Measurements from ENCODE around the gene ANKRD2.
A peak's percentile ranks its signal among the peaks of the same experiment; 100 is the strongest.
"Not testable (repeated sequence)": the region's sequence is repeated elsewhere in the genome, so short reads cannot be mapped to it uniquely, and the experiment has no call there.

The ANKRD2 gene

GRCh38 chr10:97549587-97550322 lies 22.8 kb upstream of the ANKRD2 start:
- CTCF ChIA-PET = interaction anchor here (1.1 to 10.3 kb wide), 4 partner anchors 12 to 86 kb away, joined by 3 to 188 read pairs (median 154); partner anchors contain the start of gene ANKRD2
- TF ChIP-seq, protein P1, sequence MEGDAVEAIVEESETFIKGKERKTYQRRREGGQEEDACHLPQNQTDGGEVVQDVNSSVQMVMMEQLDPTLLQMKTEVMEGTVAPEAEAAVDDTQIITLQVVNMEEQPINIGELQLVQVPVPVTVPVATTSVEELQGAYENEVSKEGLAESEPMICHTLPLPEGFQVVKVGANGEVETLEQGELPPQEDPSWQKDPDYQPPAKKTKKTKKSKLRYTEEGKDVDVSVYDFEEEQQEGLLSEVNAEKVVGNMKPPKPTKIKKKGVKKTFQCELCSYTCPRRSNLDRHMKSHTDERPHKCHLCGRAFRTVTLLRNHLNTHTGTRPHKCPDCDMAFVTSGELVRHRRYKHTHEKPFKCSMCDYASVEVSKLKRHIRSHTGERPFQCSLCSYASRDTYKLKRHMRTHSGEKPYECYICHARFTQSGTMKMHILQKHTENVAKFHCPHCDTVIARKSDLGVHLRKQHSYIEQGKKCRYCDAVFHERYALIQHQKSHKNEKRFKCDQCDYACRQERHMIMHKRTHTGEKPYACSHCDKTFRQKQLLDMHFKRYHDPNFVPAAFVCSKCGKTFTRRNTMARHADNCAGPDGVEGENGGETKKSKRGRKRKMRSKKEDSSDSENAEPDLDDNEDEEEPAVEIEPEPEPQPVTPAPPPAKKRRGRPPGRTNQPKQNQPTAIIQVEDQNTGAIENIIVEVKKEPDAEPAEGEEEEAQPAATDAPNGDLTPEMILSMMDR (IDR thresholded peaks at IDR 0.05; ENCODE audit: insufficient read depth, low read length, missing control alignments) = no peak
- no peak for DNase-seq (ENCODE audit: low read depth, low spot score)
- POLR2A ChIA-PET = no interaction called here
- H3K4me3 ChIP-seq (ENCODE audit: low read depth, low read length) = no peak overlapping the region

DNA sequence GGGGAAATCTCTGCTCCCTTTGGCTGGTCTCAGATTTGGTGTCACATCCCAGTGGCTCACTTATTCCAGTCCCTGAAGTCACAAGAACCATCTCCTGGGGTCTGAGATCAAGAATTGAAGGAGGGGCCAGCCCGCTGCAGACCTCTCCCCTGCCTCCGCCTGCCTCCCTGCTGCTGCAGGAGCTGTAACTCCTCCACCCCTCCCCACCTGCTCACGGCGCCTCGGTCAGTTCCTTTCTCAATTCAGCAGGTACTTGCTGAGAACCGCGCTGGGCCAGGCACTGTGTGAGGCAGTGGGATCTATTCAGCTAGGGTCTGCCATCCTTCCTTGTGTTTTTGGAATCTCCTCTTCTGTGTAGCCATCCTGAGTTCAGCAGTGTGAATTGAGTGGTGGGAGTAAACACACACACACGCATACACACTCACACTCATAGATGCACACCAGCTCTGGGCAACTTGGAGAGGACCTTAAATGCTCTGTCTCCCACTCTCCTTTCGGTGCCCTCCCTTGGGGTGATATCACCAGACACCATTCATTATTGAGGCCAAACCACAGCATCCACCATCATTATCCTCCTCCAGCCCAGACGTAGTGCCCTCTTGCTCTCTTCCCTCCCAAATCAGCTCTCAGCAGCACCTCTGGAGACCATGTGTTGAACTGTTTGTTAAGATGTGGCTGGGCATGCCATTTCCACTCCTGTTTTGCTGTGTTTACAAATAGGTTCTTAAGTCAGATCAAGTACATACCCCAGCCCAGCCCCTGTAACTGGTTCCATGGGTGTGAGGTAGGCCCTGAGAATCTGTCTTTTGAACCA lies 22.0 kb upstream of the ANKRD2 start:
- ChIA-PET CTCF (interaction anchor here (0.6 to 10.3 kb wide), 8 partner anchors 11 to 180 kb away, joined by 3 to 188 read pairs (median 5); partner anchors contain the start of gene ANKRD2), POLR2A (no interaction called here)
- H3K4me3 ChIP-seq (ENCODE audit: low read depth, low read length) = no peak overlapping the region
- DNase-seq (ENCODE audit: low read depth, low spot score) = no peak
- TF ChIP-seq, protein P1 (IDR thresholded peaks at IDR 0.05; ENCODE audit: insufficient read depth, low read length, missing control alignments) = no peak

DNA sequence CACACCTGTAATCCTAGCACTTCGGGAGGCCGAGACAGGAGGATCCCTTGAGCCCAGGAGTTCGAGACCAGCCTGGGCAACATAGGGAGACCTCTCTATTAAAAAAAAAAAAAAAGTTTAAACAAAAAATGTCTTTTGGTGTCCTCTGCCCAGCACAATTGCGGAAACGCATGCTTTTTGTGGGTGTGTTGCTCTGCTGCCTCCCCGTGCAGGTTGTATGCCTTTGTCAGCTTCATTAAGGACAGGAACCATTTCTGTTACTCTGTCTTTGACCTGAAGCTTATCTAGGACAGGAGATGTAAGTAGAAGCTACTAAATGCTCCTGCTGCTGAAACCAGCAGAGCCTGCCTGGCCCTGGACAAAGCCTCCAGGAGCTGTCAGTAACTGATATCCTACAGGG lies 21.3 kb upstream of the ANKRD2 start:
- CTCF ChIA-PET = interaction anchor here (0.6 to 10.3 kb wide), 10 partner anchors 11 to 179 kb away, joined by 3 to 188 read pairs (median 5); partner anchors contain the start of genes ANKRD2, RRP12 and UBTD1
- POLR2A ChIA-PET = no interaction called here
- TF ChIP-seq, protein P1 (IDR thresholded peaks at IDR 0.05; ENCODE audit: insufficient read depth, low read length, missing control alignments) = no peak
- H3K4me3 ChIP-seq (ENCODE audit: low read depth, low read length) = no peak overlapping the region
- DNase-seq (ENCODE audit: low read depth, low spot score) = no peak

DNA sequence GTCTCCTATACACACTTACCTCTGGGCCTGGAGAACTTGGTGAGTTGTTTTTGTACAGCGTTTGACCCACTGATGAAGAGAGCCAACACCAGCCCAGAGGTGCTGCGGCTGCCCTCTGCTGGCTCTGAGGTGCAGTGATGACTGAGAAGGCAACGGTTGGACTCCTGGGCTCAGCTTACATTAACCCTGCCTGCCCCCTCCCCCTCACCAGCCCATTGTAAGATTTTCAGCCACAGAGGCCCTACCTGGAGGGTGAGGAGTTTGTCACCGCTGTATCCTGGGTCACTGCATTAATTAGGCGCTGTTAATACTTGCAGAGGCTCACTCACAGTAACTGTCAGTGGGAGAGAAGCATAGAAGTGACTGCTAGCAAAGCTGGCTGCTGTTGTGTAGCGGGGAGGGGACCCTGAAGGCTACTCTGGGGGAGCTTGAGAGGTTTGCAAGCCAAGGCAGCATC lies 19.0 kb upstream of the ANKRD2 start:
- no peak for DNase-seq (ENCODE audit: low read depth, low spot score)
- TF ChIP-seq, protein P1 (IDR thresholded peaks at IDR 0.05; ENCODE audit: insufficient read depth, low read length, missing control alignments) = peak; percentile 96
- H3K4me3 ChIP-seq (ENCODE audit: low read depth, low read length) = no peak overlapping the region
- POLR2A ChIA-PET = interaction anchor here (0.8 to 1.4 kb wide), 3 partner anchors 11 to 100 kb away, joined by 3 to 5 read pairs (median 4); no protein-coding TSS in a partner anchor
- CTCF ChIA-PET = interaction anchor here (0.7 to 10.3 kb wide), 37 partner anchors 8 to 173 kb away, joined by 3 to 188 read pairs (median 4); partner anchors contain the start of genes ANKRD2, HOGA1 and UBTD1

- ChIA-PET CTCF (interaction anchor here (0.8 to 10.3 kb wide), 30 partner anchors 8 to 173 kb away, joined by 3 to 188 read pairs (median 4); partner anchors contain the start of genes ANKRD2, HOGA1 and UBTD1), POLR2A (interaction anchor here (0.8 to 1.4 kb wide), 3 partner anchors 12 to 101 kb away, joined by 3 to 5 read pairs (median 4); no protein-coding TSS in a partner anchor)
- H3K4me3 ChIP-seq (ENCODE audit: low read depth, low read length); DNase-seq (ENCODE audit: low read depth, low spot score): not testable (repeated sequence)
Observed at GRCh38 chr10:97554336-97554735, 18.2 kb upstream of the ANKRD2 start.

DNA sequence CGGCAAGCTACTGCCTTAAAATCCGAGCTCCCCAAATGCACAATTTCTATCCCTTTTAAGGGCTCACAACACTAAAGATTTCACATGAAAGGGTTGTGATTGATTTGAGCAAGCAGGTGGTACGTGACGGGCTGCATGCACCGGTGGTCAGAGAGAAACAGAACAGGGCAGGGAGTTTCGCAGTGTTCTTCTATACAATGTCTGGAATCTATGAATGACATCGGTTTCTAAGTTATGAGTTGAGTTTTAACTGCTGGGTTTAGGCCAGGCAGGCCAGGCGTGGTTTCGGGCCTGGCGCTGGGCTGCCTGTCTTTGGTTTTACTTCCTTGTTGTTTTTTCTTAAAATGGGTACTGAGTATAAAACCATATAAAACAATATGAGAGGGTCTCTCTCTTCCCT lies 17.0 kb upstream of the ANKRD2 start:
- POLR2A ChIA-PET; H3K4me3 ChIP-seq (ENCODE audit: low read depth, low read length); DNase-seq (ENCODE audit: low read depth, low spot score): not testable (repeated sequence)
- CTCF ChIA-PET = interaction anchor here (3.4 to 10.3 kb wide), 5 partner anchors 11 to 92 kb away, joined by 25 to 188 read pairs (median 150); partner anchors contain the start of genes ANKRD2 and UBTD1

DNA sequence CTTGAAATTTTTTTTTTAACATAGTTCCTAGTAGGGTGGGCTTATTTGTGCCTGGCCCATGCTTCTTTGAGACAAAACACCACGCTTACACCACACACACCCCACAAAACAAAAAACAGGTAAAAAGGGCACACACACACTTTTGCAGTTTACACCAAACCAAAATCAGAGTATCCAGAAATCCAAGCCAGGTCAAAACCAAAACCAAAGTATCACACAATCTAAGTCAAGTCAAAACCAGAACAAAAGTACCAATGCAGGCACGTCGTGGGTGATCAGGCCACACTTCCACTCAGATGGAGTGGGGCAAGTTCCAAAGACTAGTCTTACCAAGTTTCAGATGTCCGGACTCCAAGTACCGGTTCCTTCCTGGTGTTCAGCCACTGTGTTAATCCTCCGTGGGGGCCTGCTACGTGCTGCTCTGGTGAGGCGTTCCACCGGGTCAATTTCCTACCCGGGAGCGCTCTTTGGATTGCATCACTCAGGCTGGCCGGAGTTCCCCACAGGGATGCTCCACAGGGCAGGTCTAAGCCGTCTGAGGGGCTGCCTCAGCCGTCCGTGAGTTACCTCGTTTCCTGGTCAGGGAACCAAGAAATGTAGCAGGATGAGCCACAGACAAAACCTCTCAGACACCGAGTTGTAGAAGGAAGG lies 11.7 kb upstream of the ANKRD2 start:
- POLR2A ChIA-PET; DNase-seq (ENCODE audit: low read depth, low spot score); H3K4me3 ChIP-seq (ENCODE audit: low read depth, low read length): not testable (repeated sequence)
- CTCF ChIA-PET = interaction anchor here (3.2 kb wide), 1 partner anchor 12 kb away, joined by 13 read pairs; the partner anchor contains the start of gene ANKRD2

- POLR2A ChIA-PET; DNase-seq (ENCODE audit: low read depth, low spot score); H3K4me3 ChIP-seq (ENCODE audit: low read depth, low read length): not testable (repeated sequence)
- CTCF ChIA-PET = interaction anchor here (0.7 to 1.3 kb wide), 2 partner anchors 8 to 11 kb away, joined by 3 to 5 read pairs; no protein-coding TSS in a partner anchor
Observed at GRCh38 chr10:97561386-97562077, 11.0 kb upstream of the ANKRD2 start.

DNA sequence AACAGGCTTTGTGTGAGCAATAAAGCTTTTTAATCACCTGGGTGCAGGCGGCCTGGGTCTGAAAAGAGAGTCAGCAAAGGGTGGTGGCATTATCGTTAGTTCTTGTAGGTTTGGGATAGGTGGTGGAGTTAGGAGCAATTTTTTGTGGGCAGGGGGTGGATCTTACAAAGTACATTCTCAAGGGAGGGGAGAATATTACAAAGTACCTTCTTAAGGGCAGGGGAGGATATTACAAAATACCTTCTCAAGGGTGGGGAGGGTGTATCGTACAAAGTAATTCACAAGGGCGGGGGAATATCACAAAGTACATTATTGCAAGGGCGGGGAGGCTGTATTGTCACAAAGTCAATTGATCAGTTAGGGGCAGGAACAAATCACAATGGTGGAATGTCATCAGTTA lies 10.2 kb upstream of the ANKRD2 start:
- POLR2A ChIA-PET; DNase-seq (ENCODE audit: low read depth, low spot score); H3K4me3 ChIP-seq (ENCODE audit: low read depth, low read length): not testable (repeated sequence)
- CTCF ChIA-PET = interaction anchor here (0.7 to 1.3 kb wide), 2 partner anchors 9 to 11 kb away, joined by 3 to 5 read pairs; no protein-coding TSS in a partner anchor

Data from AG04449 (cell line).